Measurements from ENCODE around the gene WDFY1. TPM values are rescaled to one million over a fixed set of nuclear protein-coding genes. Genes with fewer than 3 reads are reported as not detected.

WDFY1 gene
- total and polyA plus RNA-seq, 2 experiments from 2014 or later: 54.5 to 127 TPM

DNA sequence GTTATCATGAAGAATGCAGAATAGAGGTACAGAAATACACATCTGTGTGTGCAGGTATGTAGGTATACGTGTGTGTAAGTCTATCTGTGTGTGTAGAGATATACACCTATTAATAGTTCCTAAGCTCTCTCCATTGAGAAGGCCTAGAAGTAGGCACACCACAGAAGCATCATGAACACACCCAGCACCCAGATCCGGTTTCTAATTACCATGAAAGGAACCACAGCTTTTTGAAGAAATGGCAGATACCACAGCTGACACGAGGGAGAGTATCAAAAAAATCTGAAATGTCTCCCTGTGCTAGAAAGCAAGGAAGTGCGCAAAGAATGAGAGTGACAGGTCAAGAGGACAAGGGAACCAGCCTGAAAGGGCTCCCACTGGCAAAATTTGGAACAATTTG lies 80.0 kb downstream of the WDFY1 start:
- ATAC-seq (no peak), DNase-seq (ENCODE audit: low spot score) (no peak)
- H2AFZ ChIP-seq: no peak overlapping the region
- H4K20me1 ChIP-seq (replicated peaks; ENCODE audit: insufficient read depth): no peaks in the 10 kb centered on the region
- H3K27ac ChIP-seq (ENCODE audit: low read depth): 0 out of 2 replicates have a peak overlapping the region, but pooled peaks have one; percentile 8
- H3K4me1 ChIP-seq (ENCODE audit: insufficient read depth): no peaks in the 10 kb centered on the region
- H3K79me2 ChIP-seq (replicated peaks; ENCODE audit: insufficient read depth): no peaks in the 10 kb centered on the region
- Mint-ChIP-seq H3K27ac (no peak overlapping the region), H3K36me3 (ENCODE audit: low read depth) (no peaks in the 10 kb centered on the region), H3K9me3 (no peaks in the 10 kb centered on the region), H3K27me3 (ENCODE audit: insufficient read depth, low read depth, poor library complexity) (peaks cover 4% of the 10 kb centered on the region), H3K4me3 (no peak overlapping the region), H3K4me1 (peaks cover 3% of the 10 kb centered on the region; the same call in 1 of the 3 replicates)
- H3K4me2 ChIP-seq: no peak overlapping the region
- TF ChIP-seq ZNF114 (CRISPR knock-in tag; IDR thresholded peaks at IDR 0.05) (no peak), JUNB (IDR thresholded peaks at IDR 0.05; ENCODE audit: unreplicated experiment) (no peak), ZNF462 (CRISPR knock-in tag; IDR thresholded peaks at IDR 0.05) (no peak), EZH2 (IDR thresholded peaks at IDR 0.05; ENCODE audit: low read depth, unreplicated experiment) (no peak), POLR2AphosphoS5 (IDR thresholded peaks at IDR 0.05; ENCODE audit: low read depth) (no peak), NANOG (IDR thresholded peaks at IDR 0.05; ENCODE audit: borderline replicate concordance) (no peak), EZH2phosphoT487 (IDR thresholded peaks at IDR 0.05; ENCODE audit: unreplicated experiment) (no peak), CREB1 (CRISPR knock-in tag; IDR thresholded peaks at IDR 0.05; ENCODE audit: low read depth) (no peak)
- TF ChIP-seq, protein P1, sequence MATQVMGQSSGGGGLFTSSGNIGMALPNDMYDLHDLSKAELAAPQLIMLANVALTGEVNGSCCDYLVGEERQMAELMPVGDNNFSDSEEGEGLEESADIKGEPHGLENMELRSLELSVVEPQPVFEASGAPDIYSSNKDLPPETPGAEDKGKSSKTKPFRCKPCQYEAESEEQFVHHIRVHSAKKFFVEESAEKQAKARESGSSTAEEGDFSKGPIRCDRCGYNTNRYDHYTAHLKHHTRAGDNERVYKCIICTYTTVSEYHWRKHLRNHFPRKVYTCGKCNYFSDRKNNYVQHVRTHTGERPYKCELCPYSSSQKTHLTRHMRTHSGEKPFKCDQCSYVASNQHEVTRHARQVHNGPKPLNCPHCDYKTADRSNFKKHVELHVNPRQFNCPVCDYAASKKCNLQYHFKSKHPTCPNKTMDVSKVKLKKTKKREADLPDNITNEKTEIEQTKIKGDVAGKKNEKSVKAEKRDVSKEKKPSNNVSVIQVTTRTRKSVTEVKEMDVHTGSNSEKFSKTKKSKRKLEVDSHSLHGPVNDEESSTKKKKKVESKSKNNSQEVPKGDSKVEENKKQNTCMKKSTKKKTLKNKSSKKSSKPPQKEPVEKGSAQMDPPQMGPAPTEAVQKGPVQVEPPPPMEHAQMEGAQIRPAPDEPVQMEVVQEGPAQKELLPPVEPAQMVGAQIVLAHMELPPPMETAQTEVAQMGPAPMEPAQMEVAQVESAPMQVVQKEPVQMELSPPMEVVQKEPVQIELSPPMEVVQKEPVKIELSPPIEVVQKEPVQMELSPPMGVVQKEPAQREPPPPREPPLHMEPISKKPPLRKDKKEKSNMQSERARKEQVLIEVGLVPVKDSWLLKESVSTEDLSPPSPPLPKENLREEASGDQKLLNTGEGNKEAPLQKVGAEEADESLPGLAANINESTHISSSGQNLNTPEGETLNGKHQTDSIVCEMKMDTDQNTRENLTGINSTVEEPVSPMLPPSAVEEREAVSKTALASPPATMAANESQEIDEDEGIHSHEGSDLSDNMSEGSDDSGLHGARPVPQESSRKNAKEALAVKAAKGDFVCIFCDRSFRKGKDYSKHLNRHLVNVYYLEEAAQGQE (IDR thresholded peaks at IDR 0.05; ENCODE audit: unreplicated experiment): no peak
- TF ChIP-seq, protein P2, sequence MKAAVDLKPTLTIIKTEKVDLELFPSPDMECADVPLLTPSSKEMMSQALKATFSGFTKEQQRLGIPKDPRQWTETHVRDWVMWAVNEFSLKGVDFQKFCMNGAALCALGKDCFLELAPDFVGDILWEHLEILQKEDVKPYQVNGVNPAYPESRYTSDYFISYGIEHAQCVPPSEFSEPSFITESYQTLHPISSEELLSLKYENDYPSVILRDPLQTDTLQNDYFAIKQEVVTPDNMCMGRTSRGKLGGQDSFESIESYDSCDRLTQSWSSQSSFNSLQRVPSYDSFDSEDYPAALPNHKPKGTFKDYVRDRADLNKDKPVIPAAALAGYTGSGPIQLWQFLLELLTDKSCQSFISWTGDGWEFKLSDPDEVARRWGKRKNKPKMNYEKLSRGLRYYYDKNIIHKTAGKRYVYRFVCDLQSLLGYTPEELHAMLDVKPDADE (IDR thresholded peaks at IDR 0.05): no peak
- H3K36me3 ChIP-seq (ENCODE audit: insufficient read depth): no peaks in the 10 kb centered on the region
- no peaks in the 10 kb centered on the region for H3K9me2 ChIP-seq (ENCODE audit: insufficient read depth)
- H3K4me3 ChIP-seq: no peak overlapping the region
- no peaks in the 10 kb centered on the region for H3F3A ChIP-seq (replicated peaks; ENCODE audit: low read depth)
- no peaks in the 10 kb centered on the region for H3K27me3 ChIP-seq (ENCODE audit: insufficient read depth)

Measured in GM23338 (cell line).